Stomach (tissue), 4 donors: ENCODE measurements around the gene SPOP.

Source experiments
- POLR2A ChIP-seq, 4 donors: fragments of 450-650 bp; IDR thresholded peaks; one replicate each; pipeline ENCODE4 v1.6.1; 2016; ENCODE audit warnings: antibody characterized with exemption in 4 of 4, control low read depth in 2 of 4, mild to moderate bottlenecking in 1 of 4, moderate library complexity in 1 of 4
- TF ChIP-seq, protein P1 (sequence below), 7 experiments: fragments of 450-650 bp in 4 of 7; fragments of 200-600 bp in 3 of 7; sonication (generic) in 3 of 7; IDR thresholded peaks; one replicate each; pipeline ENCODE4 v1.5.1; 2016 to 2019; ENCODE audit warnings: antibody characterized with exemption in 7 of 7, control low read depth in 2 of 7, mild to moderate bottlenecking in 1 of 7

DNA sequence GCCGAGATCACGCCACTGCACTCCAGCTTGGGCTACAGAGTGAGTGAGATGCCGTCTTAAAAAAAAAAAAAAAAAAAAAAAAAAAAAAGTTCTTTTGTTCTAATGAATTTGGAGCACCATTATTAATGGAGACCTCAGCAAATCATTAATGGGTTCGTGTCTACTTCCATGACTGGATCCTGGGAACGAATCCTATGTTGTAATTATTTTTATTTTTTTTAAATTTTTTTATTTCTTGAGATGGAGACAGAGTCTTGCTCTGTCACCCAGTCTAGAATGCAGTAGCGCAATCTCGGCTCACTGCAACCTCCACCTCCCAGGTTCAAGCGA lies 30.7 kb downstream of the SPOP start:
- TF ChIP-seq, protein P1, sequence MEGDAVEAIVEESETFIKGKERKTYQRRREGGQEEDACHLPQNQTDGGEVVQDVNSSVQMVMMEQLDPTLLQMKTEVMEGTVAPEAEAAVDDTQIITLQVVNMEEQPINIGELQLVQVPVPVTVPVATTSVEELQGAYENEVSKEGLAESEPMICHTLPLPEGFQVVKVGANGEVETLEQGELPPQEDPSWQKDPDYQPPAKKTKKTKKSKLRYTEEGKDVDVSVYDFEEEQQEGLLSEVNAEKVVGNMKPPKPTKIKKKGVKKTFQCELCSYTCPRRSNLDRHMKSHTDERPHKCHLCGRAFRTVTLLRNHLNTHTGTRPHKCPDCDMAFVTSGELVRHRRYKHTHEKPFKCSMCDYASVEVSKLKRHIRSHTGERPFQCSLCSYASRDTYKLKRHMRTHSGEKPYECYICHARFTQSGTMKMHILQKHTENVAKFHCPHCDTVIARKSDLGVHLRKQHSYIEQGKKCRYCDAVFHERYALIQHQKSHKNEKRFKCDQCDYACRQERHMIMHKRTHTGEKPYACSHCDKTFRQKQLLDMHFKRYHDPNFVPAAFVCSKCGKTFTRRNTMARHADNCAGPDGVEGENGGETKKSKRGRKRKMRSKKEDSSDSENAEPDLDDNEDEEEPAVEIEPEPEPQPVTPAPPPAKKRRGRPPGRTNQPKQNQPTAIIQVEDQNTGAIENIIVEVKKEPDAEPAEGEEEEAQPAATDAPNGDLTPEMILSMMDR (IDR thresholded peaks at IDR 0.05), result no peak
- TF ChIP-seq POLR2A (IDR thresholded peaks at IDR 0.05), result no peak
